SW 1271 (cell line): ENCODE measurements around the gene PCDHB7.
"Not testable (repeated sequence)": the region's sequence is repeated elsewhere in the genome, so short reads cannot be mapped to it uniquely, and the experiment has no call there.

Source experiments
- DNase-seq, 2 experiments: peaks; one replicate each; lab custom pipeline; 2025; lab: John Stamatoyannopoulos, UW

The PCDHB7 gene

GRCh38 chr5:141224844-141225243, 52.4 kb downstream of the PCDHB7 start:
- not testable (repeated sequence) for DNase-seq

- not testable (repeated sequence) for DNase-seq
Measured at GRCh38 chr5:141225421-141225820, 53.0 kb downstream of the PCDHB7 start.
